NCI-H345 treated with DMSO at 0.1 percent for 48 hours (cell line): Measurements from ENCODE around the gene SLC1A2.

Experiments used
- DNase-seq: peaks from one replicate; lab custom pipeline; 2025; ENCODE audit not compliant: unreplicated experiment; lab: John Stamatoyannopoulos, UW

SLC1A2 gene

DNA sequence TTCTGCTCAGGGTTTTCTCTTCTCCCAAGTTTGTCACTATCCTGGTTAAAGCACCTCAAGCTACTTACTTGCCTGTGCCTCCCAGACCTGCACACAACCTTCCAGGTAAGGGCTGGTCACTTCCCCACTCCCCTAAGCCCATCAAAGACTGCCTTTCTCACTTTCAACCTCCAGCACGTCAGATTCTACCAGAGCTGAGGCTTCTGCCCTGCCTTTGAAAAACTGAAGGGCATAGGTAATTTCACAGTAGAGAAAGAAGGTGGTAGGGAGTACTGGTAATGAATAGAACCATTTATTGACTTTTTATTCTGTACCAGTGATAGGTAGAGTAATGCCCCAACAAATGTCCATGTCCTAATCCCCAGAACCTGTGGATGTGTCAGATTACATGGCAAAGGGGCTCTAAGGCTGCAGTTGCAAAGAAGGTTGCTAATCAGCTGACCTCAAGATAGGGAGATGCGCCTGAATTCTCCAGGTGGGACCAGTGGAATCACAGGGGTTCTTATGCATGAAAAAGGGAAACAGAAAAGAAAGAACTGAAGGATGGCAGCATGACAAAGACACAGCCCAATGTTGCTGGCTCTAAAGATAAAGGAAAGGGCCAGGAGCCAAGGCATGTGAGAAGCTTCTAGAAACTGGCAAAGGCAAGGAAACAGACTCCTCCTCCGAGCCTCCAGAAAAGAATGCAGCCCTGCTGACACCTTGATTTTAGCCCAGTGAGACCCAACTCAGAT, 89.0 kb downstream of the SLC1A2 start:
- no peak for DNase-seq

DNA sequence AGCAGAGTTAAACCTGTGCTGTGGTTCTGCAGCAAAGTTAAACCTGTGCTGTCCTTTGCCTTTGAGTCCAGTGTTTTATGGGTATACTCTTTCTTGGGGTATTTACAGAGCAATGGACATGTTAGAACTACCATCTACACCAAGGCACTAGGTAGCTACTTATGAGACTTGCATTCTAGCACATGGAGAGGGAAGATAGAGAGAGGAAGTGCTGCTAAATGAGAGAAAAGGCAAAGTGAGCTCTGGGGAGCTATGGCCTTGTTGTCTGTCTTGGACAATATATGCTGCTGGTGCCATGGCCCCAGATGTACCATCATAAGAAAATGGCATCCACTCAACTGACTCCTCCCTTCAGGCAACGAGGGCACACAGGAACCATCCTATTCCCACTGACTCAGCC, 91.5 kb downstream of the SLC1A2 start:
- DNase-seq: no peak

DNA sequence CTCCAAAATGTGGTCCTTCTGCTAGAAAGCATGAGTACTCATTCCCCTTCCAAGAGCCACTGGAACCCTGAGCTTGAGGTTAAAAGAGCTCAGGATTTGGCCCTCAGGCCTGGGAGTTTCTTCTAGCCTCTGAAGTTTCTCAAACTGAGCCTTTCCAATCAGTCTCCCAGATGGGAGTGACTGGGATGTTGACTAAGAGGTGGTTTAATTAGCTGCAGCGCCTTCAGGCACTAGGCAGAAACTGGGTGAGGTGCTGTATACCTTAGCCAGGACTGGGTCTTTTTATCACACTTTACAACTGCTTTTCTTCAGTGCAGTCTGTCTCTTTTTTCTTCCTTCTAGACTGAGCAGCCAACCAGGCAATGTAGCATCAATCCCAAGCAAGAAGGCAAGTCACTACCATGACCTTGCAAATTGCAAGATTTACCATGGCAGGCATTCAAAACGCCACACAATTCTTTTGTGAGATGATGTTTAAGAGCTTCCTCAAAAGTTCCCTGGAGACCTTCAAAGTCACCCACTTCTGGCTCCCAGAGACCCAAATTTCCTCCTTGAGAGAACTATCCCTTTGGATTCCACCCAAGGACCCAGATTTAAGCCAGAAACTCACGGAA, 93.0 kb downstream of the SLC1A2 start:
- DNase-seq: no peak

DNA sequence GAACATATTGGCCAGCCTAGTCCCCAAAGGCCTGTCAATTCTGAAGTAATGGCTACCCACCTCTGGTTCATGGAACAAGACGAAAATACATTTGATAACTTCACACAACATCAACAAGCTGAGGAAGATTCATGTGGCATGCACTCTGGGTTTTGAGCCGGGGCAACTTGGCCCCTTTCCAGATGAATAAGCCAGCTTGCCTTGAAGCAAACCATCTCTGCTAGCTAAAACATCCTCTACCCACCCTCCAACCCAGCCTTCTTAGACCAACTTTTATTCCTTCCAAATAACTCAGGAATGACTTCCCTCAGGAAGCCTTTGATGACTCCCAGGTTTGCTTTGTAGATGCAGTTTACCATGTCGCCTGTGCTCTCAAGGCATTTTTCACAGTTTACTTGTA, 94.4 kb downstream of the SLC1A2 start:
- DNase-seq: no peak

DNA sequence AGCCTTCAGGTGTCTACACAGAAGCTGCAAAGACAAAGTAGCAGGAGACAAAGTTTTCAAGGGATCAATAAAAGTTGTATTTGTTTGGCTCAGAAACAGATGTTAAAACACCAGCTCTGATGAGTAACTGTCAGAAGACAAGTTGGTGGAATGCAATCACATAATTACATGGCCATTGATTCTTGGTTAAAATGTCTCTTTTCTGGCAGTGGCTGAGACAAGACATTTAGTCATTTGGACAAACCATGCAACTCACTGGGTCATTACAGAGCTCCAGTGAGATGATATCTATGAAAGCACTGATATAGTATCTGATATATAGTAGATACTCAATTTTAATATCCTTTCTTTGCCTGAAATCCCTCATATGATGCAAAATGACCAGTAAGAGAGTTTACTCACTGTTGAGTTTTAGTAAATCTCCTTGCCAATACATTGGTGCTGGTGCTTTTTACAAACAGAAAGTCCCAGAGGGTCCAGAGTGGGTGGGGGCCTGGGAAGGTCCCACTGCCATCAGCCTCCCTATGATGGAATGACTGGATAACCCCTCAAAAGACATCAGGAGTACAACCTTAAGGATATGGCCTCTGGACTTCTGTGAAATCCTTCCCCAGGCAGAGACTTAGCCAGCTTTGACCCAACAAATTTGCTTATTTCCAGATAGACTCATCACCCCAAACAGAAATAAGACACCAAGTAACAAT, 95.0 kb downstream of the SLC1A2 start:
- DNase-seq: no peak

DNA sequence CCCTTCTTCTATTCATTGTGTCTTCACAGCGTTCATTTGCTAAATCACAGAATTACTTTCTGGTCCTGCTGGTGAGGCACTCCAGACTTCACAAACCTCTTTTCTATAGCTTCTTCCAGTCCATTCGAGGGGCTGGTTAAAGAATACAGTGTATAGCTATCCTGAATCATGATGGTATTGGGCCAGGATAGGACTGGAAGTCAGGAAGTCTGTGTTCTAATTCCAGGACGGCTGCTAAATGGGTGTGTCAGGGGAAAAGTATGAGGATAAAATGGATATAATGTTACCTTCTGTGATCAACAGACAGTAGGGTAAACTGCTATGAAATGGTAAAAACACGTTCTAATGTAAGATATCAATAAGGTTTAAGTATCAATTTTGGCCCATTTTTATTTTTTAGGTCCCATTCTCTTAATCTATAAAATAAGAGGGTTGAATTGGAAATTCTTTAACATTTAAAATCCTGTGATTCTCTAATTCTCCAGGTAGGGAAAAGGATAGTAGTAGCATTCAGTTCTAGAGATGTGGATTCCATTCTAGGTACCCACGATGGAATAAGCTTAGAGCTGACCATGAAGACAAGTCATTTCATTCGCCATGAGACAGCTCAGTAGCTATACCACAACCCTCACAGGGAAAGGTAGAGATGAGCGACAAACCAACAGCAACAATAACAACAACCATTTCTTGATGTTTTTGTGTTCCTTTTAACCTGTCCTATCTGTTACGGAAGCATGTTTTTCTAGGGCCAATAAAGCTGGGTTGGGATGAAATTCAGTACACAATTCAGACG, 96.1 kb downstream of the SLC1A2 start:
- no peak for DNase-seq

DNA sequence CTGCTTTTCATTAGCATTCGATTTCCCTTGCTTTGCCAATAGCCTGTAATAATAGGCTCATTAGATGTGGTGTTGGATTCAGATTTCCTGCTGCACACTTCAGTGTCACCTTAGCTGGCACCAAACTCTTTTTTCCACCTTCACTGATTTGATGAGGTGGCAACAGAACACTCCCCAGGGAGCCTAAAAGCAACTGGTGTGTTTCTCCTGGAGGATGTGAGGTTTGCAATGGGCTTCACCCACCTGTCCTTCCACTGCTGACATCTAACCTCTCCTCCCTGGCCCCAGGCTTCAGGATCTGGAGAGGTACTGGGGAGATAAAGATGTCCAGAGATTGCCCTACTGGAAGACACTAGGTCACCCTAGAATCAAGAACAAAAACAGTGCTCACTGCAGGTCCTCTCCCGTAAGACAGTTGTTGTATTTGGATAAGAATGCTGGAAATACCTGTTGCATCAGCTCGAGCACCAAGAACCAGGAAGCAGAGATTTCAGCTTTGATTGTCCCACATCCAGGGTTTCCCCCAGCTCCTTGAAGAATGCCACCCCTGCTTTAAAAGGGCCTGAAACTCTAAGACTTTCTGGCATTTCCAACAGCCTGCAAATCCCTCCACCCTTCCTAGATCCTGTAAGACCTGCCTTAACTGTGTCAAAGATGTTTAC, 96.9 kb downstream of the SLC1A2 start:
- DNase-seq: no peak

DNA sequence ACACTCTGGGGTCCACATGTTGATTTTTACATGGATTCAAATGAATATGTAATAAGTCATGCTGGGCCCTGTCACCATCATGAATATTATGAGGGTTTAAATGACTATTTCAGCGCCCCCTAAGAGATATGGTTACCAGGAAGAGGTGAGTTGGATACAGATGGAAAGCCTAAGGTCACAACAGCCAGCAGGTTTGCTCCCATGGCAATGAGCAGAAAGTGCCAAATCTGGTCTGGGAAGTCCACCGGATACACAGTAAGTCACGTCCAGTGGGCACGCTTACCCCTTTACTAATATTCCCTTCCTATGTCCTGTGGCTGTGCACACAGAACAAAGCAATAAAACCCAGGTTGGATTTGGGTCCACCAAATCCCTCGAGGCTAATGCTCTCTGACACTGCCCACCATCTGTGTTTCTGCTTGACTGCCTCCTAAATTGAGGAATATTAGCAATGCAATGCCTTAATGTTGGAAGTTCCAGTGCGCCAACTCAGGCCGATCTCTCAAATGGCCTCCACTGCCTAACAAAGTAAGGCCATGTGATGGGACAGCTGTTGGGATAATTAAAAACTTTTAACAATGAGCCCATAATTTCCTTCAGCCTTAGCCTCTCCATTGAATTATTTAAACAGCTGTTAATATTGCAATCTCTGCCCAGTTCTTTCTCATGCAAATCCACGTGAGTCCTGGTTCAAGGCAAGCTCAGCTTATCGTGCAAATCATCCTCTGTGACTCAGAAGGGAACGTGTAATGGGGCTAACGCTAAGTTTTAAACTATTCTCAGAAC, 97.6 kb downstream of the SLC1A2 start:
- no peak for DNase-seq

DNA sequence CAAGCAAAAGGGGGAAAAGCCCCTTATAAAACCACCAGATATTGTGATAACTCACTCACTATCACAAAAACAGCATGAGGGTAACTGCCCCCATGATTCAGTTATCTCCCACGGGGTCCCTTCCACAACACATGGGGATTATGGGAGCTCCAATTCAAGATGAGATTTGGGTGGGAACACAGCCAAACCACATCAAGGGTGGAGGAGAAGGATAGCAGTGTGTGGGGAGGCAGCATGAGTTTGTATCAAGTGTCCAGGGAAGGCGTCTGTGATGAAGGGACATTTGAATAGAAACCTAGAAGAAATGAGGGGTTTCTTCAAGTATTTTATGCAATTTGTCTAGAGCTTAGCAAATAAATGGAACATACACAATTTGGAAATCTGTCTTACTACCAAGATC, 98.2 kb downstream of the SLC1A2 start:
- DNase-seq: no peak

DNA sequence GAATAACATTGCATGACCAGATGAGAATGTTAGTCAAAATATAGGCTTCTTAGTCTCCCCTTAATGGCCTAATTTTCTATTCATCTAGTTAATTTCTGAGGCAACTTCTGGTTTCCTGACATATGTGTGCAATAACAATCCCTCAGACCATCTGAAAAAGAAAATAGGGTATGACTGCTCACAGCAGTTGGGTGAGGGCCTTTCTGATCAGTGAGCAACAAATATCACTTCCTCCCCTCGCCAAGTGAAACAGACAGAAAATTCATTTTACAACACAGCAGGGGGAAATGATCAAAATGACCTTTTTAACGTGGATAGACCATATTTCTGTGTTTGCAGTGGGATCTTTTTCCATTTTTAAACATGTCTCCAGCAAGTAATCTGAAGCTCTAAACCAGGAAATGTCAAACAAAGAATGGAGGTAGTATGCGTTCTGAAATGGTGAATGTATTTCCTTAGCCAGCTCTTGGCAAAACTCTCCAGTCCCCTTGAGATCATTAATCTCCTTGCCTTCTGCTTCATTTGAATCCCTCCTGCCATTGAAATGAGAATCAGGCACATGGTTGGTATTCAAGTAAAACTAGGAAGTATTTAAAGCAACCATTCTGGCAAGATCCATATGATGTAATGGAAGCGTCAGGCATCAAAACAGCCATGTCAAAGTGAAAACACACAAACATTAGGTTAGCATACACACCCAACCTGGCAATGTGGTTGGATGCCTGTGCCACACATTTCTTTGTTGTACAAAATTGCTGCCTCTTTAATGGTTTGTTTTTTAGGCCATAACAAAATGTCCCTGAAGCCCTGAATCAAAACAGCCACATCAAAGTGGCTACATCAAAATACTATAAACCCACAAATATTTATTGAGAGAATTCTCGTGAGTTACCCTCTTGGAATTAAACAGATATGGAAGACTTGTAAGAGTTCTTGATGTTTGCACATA, 100.1 kb downstream of the SLC1A2 start:
- no peak for DNase-seq

DNA sequence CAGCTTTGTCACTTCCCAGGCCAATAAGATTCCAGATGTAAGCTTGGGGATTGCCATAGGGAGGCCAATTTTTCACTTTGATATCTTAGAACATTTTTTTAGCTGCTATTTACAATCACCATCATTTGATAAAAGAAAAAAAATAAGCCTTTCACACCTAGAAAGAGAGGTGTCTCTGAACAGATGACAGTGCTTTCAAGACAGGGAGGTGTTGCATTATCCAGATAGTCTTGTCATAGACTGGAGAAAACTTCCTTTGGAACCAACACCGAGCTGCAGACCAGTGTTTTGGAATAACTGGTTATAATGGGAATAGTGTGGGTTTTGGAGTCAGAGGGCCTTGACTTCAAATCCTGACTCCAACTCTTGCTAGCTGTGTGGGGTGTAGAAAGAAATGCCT, 101.0 kb downstream of the SLC1A2 start:
- DNase-seq: no peak

DNA sequence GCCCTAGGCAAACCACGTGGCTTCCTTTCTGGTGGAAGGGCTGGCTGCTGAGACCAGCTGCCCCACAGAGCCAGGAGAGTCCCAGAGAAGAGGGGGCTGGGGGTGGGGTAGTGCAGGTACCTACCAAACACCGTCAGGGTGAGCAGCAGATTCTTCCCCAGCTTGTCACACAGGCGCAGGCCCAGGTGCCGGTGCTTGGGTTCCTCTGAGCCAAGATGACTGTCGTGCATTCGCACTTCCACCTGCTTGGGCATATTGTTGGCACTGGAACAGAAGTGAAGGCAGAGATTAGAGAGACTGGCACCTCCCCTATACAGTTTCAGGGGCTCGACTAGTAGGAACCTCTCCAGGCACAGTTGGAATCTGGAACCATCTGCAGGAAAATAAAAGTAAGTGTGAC, 102.1 kb downstream of the SLC1A2 start:
- DNase-seq: no peak

DNA sequence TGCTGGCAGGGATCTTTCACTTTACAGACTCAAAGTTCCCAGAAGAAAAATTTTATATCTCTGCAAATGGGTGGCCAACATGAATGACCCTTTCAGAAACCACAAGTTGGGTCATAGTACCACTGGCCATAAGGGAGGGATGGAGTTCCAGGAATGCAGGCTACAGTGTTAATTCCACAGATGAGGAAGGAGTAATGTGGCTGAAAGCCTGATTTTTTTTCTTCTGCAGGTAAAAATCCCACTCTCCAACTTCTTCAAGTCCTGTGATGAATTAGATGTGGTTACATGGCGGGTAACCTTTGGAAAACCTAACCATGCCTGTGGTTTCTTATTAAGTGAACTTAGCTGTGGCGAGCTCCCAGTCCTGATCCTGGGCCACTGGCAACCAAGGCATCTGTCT, 103.2 kb downstream of the SLC1A2 start:
- DNase-seq: no peak

DNA sequence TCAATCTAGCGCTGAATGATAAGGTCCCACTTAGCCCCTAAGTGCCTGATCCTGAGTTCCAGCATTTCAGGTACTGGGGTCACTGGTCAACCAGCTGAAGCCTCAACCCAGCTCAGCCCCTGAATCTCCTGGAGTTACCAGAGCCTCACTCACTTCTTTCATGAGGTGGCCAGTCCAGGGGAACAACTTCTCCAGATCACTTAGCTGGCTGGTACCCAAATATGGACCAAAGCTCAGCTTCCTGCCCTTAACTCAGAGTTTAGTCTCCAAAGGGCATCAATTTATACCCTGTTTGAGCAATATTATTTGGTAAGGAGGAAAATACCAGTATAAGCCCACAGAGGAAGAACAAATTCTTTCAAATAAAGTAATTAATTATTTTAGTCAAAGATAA, 105.6 kb downstream of the SLC1A2 start:
- no peak for DNase-seq

DNA sequence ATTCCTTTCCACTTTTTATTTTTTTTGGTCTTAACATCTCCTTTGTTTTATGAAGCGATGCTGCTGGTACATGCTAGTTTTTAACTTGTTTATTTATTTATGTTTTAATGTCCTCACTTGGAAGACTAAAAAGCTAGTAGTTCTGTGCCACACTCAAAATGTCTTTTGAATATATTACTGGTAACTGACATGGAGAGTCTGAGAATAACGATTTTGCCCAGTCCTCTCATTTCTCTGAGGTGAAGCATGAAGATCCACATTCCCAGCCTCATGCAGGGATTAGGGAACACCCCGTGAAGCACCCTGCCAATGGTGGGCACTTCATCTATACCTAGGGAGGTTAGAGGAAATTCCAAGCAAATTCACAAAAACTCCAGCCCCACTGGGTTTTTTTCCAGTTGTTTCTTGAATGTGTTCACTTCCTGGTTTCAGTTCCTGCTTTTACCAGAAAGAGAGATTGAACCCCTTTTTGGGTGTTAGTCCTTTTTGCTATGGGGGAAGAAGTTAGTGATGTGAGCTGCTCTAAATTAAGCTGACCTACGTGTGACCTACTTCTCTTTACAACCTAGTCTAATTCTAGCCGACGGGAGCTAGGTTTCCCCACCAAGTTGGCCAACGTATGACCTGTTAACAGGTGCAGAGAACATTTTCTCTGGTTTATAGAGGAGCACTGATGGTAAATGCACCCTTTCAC, 106.1 kb downstream of the SLC1A2 start:
- no peak for DNase-seq

DNA sequence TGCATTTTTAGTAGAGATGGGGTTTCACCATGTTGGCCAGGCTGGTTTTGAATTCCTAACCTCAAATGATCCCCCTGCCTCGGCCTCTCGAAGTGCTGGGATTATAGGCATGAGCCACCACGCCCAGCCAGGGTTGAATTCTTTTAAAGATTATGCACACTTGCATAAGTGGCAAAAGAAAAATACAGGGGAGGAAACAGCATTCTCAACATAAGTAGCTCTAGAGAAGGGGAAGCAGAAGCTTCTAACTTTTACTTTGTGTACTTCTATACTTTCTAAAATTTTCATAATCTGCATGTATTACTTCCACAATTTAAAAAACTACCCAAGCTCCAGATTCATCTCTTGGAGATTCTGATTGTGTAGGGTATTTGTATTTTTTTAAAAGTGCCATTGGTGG, 108.0 kb downstream of the SLC1A2 start:
- no peak for DNase-seq

DNA sequence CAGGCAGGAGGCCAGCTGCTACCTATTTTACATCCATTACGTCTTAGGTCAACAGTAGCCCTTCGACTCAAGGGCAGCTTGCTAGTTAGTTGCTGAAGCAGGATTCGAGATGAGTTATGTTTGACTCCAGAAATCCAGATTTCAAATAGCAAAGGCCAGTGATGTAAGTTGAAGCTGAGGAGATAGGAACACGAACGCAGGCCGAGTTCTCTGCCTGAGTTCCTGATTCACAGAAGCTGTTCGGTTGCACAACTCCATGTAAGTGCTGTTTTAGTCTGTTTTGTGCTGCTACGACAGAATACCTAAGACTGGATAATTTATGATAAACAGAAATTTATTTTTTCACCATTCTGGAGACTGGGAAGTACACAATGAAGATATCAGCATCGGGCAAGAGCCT, 111.2 kb downstream of the SLC1A2 start:
- no peak for DNase-seq

DNA sequence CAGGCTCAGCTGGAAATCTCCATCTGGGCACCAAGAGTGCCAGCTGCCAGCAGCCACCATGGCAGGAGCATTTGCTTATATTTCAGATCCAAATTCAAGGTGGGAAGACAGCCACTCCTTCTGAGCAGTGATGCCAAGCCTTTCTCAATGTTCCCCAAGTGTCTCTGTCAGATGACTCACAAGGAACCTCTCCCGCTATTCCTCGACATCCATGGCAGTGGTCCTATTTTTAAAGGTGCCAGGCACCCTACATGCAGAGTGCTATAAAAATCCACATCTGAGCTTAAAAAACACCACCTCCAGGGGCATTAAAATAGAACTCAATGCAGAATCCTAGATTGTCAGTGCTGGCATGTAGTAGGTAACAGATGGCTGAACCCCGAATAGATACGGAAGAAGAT, 112.1 kb downstream of the SLC1A2 start:
- no peak for DNase-seq
